BE2C (cell line): ENCODE results near the gene CARD19.

Source experiments
- DNase-seq: peaks from one replicate; pipeline ENCODE4 v3.0.0-alpha.2; 2020
- H3K27me3 ChIP-seq: fragments of 250-450 bp; sonication (Bioruptor Pico); 2 replicates; pipeline ENCODE4 v1.5.1; 2020; ENCODE audit warnings: mild to moderate bottlenecking
- H3K36me3 ChIP-seq: fragments of 250-450 bp; sonication (Bioruptor Pico); 2 replicates; pipeline ENCODE4 v1.5.1; 2020; ENCODE audit warnings: mild to moderate bottlenecking
- H3K4me1 ChIP-seq: fragments of 250-450 bp; sonication (Bioruptor Pico); 2 replicates; pipeline ENCODE4 v1.5.1; 2020
- H3K4me3 ChIP-seq: 2 replicates; pipeline ENCODE4 v1.5.1; 2011; ENCODE audit warnings: low read depth, low read length
- H3K9me3 ChIP-seq: fragments of 250-450 bp; sonication (Bioruptor Pico); 2 replicates; pipeline ENCODE4 v1.5.1; 2020
- TF ChIP-seq, protein P1 (sequence below): IDR thresholded peaks from 2 replicates; pipeline ENCODE4 v1.5.1; 2012; ENCODE audit warnings: mild to moderate bottlenecking, low read depth, low read length

The CARD19 gene

DNA sequence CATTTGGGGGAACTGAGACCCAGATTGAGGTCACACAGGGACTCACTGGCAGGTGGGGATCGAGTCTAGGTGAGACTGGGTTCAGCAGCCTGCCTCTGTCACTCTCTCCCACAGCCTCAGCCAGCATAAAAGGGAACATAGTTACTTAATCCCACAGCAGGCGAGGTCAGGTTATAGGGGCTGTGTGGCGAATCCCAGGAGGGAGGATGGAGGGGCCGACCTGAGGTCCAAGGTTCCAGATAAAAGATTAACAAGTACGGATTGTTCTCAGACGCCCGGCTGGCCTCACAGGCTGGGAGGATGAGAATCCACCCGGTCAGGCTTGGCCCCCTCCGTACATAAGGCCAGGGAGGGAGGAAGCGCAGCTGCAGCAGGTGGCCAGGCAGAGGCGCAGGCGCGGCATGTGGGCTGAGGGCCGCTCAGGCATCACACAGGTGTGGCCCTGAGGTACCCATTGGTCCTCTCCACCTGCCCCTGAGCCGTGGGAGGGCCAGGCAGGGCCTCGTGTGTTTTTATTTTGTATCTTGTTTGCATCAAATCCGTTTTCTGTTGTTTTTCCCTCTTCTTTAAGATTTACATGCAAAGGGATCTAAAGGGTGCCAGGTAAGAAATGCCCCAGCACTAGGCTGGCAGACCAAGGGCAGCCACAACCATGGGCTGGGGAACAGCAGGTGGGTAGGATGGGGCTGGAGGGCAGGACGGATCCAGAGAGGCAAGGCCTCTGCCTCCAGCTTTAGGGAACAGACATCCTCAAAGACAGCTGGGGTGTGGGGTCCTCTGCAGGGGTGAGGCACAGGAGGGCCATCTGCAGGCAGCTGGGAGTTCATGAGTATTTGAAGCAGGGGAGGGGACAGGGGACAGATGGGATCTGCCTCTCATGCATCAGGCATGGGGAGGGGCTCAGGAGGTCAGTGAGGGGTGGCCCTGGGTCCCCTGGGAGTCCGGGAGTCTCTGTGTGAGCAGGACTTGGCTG is 33.9 kb upstream of the CARD19 start:
- H3K4me3 ChIP-seq: no peak overlapping the region
- H3K4me1 ChIP-seq: no peaks in the 10 kb centered on the region
- TF ChIP-seq, protein P1, sequence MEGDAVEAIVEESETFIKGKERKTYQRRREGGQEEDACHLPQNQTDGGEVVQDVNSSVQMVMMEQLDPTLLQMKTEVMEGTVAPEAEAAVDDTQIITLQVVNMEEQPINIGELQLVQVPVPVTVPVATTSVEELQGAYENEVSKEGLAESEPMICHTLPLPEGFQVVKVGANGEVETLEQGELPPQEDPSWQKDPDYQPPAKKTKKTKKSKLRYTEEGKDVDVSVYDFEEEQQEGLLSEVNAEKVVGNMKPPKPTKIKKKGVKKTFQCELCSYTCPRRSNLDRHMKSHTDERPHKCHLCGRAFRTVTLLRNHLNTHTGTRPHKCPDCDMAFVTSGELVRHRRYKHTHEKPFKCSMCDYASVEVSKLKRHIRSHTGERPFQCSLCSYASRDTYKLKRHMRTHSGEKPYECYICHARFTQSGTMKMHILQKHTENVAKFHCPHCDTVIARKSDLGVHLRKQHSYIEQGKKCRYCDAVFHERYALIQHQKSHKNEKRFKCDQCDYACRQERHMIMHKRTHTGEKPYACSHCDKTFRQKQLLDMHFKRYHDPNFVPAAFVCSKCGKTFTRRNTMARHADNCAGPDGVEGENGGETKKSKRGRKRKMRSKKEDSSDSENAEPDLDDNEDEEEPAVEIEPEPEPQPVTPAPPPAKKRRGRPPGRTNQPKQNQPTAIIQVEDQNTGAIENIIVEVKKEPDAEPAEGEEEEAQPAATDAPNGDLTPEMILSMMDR: no peak
- no peaks in the 10 kb centered on the region for H3K27me3 ChIP-seq
- no peaks in the 10 kb centered on the region for H3K36me3 ChIP-seq
- H3K9me3 ChIP-seq: no peaks in the 10 kb centered on the region
- DNase-seq: no peak

DNA sequence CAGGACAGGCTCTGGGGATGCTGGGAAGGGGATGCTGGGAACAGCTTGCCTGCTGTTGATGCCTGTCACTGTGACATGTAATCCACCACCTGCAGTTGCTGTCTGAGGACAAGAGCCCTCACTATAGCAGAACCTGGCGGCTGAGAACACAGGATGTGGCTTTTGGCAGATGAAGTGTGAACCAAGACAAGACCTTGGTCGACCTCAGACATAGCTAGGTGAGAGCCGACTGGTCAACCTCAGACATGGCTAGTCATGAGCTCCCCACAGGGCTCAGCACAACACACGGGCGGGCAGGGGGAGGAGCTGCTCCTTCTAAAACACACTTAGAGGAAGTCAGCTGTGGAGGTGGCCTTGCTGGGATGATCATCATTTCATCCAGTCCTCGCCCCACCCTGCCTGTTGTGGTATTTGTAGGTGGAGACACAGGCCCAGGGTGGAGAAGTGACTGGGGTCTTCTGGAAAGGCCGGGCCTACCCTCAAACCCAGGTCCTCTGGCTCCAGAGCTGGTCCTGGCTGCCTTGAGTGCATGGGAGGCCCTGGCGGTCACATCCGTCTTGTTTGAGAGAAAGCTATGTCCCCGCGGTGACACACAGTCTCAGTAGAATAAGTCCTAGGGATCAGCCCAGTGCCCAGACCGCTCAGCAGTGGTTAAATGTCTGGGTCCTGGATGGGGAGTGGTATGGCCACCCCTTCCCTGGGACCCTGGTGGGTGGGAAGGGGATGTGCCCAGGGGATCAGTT is 31.5 kb upstream of the CARD19 start:
- Histone ChIP-seq H3K4me1 (no peaks in the 10 kb centered on the region), H3K36me3 (no peaks in the 10 kb centered on the region), H3K4me3 (no peak overlapping the region), H3K9me3 (no peaks in the 10 kb centered on the region), H3K27me3 (no peaks in the 10 kb centered on the region)
- TF ChIP-seq, protein P1: no peak
- DNase-seq: no peak

DNA sequence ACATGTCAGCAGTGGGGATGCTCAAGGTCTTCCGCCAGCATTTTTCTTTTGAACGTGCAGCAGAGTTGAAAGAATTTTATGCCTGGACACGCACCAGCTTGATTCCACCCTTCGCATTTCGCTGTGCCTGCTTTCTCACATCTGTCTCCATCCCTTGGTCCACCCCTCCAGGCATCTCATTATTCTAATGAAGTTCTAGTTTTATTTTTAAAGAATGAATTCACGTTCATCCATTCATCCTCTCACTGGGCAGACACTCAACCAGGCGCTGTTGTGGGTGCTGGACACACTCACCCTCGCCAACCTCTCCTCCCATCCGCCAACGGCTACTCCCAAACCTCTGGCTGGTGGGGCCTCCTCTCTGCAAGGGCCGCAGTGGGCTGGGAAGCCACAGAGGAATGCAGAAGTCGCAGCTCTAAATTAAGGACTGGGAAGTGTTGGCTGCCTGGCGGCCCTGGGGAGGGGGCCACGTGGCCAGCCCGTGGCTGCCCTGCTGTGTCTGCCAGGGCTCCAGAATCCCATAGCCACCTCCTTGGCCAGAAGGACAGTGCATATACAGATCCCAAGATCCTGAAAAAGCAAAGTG is 30.8 kb upstream of the CARD19 start:
- no peaks in the 10 kb centered on the region for H3K9me3 ChIP-seq
- H3K4me3 ChIP-seq: no peak overlapping the region
- no peak for DNase-seq
- H3K4me1 ChIP-seq: no peaks in the 10 kb centered on the region
- TF ChIP-seq, protein P1: no peak
- H3K27me3 ChIP-seq: no peaks in the 10 kb centered on the region
- H3K36me3 ChIP-seq: no peaks in the 10 kb centered on the region

DNA sequence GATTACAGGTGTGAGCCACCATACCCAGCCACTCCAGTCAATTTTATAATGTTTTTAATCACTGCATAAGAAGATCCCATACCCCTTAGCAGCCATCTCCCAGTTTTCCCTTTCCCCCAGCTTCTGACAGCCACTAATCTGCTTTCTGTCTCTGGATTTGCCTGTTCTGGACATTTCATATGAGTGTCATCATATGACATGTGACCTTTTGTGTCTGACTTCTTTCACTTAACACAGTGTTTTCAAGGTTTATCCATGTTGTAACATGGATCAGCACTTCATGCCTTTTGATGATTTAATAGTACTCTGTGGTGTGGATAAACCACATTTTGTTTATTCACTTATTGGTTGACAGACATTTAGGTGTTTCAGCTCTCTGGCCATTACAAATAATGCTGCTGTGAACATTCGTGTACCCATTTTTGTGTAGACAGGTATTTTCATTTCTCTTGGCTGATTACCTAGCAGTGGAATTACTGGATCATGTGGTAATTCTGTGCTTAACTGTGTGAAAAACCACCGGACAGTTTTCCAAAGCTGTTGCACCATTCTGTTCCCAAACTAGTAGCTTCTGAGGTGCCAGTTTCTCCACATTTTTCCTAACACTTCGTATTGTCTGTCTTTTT is 28.9 kb upstream of the CARD19 start:
- no peak for DNase-seq
- no peak overlapping the region for H3K4me3 ChIP-seq
- H3K27me3 ChIP-seq: no peaks in the 10 kb centered on the region
- TF ChIP-seq, protein P1: no peak
- no peaks in the 10 kb centered on the region for H3K36me3 ChIP-seq
- no peaks in the 10 kb centered on the region for H3K9me3 ChIP-seq
- H3K4me1 ChIP-seq: peaks cover 4% of the 10 kb centered on the region

DNA sequence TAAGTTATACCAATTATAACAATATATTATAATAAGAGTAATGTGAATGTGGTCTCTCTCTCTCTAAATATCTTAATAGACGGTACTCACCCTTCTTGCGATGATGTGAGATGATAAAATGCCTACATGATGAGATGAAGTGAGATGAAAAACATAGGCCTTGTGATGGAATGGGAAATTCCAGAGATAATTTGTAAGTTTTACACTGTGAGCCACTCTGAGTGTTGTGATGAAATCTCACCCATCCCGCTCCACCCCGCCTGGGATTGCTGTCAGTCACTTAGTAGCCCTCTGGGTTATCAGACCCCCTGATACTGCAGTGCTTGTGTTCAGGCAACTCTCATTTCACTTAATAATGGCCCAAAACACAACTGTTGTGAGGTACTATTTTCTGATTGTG is 27.1 kb upstream of the CARD19 start:
- Histone ChIP-seq H3K36me3 (no peaks in the 10 kb centered on the region), H3K9me3 (no peaks in the 10 kb centered on the region), H3K4me1 (peaks cover 12% of the 10 kb centered on the region), H3K27me3 (no peaks in the 10 kb centered on the region), H3K4me3 (no peak overlapping the region)
- DNase-seq: no peak
- TF ChIP-seq, protein P1: no peak
